22Rv1 (cell line): ENCODE results near the gene AP2A2.

Source experiments
- ZFX ChIP-seq: fragments of 450-650 bp; IDR thresholded peaks from 2 replicates; pipeline ENCODE4 v1.6.1; 2017; ENCODE audit warnings: antibody characterized with exemption, borderline replicate concordance
- TF ChIP-seq, protein P1 (sequence below): fragments of 450-650 bp; IDR thresholded peaks from 2 replicates; pipeline ENCODE4 v1.5.1; 2017; ENCODE audit warnings: mild to moderate bottlenecking

DNA sequence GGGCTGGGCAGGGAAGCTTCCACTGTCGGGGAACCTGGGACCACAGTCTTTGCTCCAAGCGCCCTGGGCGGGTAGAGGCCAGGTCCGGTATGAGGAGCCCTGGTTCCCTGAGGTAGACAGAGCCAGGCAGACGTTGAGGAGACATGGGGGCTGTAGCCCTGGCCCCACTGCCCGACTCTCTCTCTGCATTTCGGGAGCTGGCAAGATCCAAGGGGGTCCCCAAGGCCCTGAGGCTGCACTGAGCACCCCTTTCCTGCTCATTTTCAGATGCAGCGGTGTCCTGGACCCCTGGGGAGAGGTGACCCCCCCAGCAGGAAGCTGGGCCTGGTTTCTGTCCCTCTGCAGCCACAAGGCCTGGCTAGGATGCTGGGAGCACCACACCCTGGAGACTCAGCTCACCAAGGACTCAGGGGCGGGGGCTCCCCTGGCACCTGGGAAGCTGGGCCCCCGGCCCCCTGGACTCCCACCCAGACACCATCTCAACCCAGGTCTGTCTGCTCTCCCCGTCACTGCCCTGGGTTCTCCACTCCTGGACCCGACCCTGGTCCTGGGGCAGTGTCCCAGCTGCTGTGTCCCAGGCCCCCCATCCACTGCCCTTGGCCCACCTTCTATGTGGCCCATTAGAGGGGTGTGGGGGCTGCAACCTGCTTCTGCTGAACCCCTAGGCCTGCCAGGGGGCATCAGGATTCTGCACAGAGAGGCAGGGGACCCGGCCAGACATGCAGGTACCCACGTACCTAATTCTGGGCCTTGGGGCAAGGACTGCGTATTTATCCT is 125.9 kb downstream of the AP2A2 start:
- TF ChIP-seq, protein P1, sequence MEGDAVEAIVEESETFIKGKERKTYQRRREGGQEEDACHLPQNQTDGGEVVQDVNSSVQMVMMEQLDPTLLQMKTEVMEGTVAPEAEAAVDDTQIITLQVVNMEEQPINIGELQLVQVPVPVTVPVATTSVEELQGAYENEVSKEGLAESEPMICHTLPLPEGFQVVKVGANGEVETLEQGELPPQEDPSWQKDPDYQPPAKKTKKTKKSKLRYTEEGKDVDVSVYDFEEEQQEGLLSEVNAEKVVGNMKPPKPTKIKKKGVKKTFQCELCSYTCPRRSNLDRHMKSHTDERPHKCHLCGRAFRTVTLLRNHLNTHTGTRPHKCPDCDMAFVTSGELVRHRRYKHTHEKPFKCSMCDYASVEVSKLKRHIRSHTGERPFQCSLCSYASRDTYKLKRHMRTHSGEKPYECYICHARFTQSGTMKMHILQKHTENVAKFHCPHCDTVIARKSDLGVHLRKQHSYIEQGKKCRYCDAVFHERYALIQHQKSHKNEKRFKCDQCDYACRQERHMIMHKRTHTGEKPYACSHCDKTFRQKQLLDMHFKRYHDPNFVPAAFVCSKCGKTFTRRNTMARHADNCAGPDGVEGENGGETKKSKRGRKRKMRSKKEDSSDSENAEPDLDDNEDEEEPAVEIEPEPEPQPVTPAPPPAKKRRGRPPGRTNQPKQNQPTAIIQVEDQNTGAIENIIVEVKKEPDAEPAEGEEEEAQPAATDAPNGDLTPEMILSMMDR: peak; percentile 58
- TF ChIP-seq ZFX: no peak
